Esophagus muscularis mucosa (tissue), 4 donors: ENCODE measurements around the gene RPRD1B. TPM values are rescaled to one million over a fixed set of nuclear protein-coding genes. Genes with fewer than 3 reads are reported as not detected.
A peak's percentile ranks its signal among the peaks of the same experiment; 100 is the strongest.

Source experiments
- DNase-seq: peaks from one replicate; pipeline ENCODE4 v3.0.0-alpha.2; 2017; ENCODE audit errors: extremely low spot score
- H3K27ac ChIP-seq, 4 donors: fragments of 200-600 bp; sonication (generic); replicated peaks in 1 of 4; 1 replicate in 3 of 4; 2 replicates in 1 of 4; pipeline ENCODE4 v1.5.1; 2016 to 2019; ENCODE audit warnings: mild to moderate bottlenecking in 1 of 4
- H3K27me3 ChIP-seq, 4 donors: fragments of 200-600 bp; sonication (generic); one replicate each; pipeline versions ENCODE4 v1.5.1 to v1.6.0; 2016 to 2019
- H3K36me3 ChIP-seq, 4 donors: fragments of 200-600 bp; sonication (generic); one replicate each; pipeline ENCODE4 v1.5.1; 2016 to 2019
- H3K4me1 ChIP-seq, 4 donors: fragments of 200-600 bp; sonication (generic); one replicate each; pipeline ENCODE4 v1.5.1; 2016 to 2019
- H3K4me3 ChIP-seq, 4 donors: fragments of 200-600 bp; sonication (generic); 1 replicate in 2 of 4; 2 replicates in 2 of 4; pipeline ENCODE4 v1.5.1; 2016 to 2019; ENCODE audit warnings: mild to moderate bottlenecking in 4 of 4, moderate library complexity in 1 of 4
- H3K9me3 ChIP-seq, 4 donors: fragments of 200-600 bp; sonication (generic); 1 replicate in 3 of 4; 2 replicates in 1 of 4; pipeline ENCODE4 v1.5.1; 2016 to 2019
- CTCF ChIP-seq, 3 experiments: fragments of 200-600 bp in 2 of 3; fragments of 450-650 bp in 1 of 3; sonication (generic) in 2 of 3; IDR thresholded peaks; one replicate each; pipeline ENCODE4 v1.5.1; 2017 to 2019; ENCODE audit warnings: antibody characterized with exemption in 3 of 3, mild to moderate bottlenecking in 2 of 3, moderate library complexity in 1 of 3
- EP300 ChIP-seq: sonication (generic); formaldehyde crosslinking; IDR thresholded peaks from one replicate; pipeline ENCODE4 v1.6.1; 2017; ENCODE audit warnings: antibody characterized with exemption
- POLR2A ChIP-seq: fragments of 450-650 bp; IDR thresholded peaks from one replicate; pipeline ENCODE4 v1.6.1; 2017; ENCODE audit warnings: antibody characterized with exemption, moderate library complexity, mild to moderate bottlenecking, low read depth
- POLR2AphosphoS5 ChIP-seq, 2 donors: sonication (generic); formaldehyde crosslinking; IDR thresholded peaks; one replicate each; pipeline ENCODE4 v1.6.1; 2017; ENCODE audit warnings: antibody characterized with exemption in 2 of 2
- WGBS: methylation state at CpG from one replicate; pipeline ENCODE4 v1.1.5; 2018; 5-methylcytosine and 5-hydroxymethylcytosine counted together
- intact Hi-C: fragments of 100-400 bp; cut with DNase I; formaldehyde crosslinking; loops from one replicate; pipeline ENCODE4 v1.15.1; 2023
- total RNA-seq, 4 donors: library from RNA; depleted of rRNA; stranded (reverse); fragments of >200 nt; gene quantifications; one replicate each; pipeline versions ENCODE4 v1.1.0 to v1.2.1, GENCODE V29; 2016

RPRD1B gene
- total RNA-seq, 4 donors from 2014 or later = 26.7 to 39.5 (median 33.8) TPM

GRCh38 chr20:38083338-38084048 is 49.9 kb downstream of the RPRD1B start:
- TF ChIP-seq POLR2A (no peak), POLR2AphosphoS5 (IDR thresholded peaks at IDR 0.05) (no peak), EP300 (no peak), CTCF (IDR thresholded peaks at IDR 0.05) (no peak)
- 60% methylated on average over 12 of the region's 12 CpGs for WGBS
- no peaks in the 10 kb centered on the region for H3K9me3 ChIP-seq
- intact Hi-C loops = no loop called here
- peaks cover 32 to 87% (median 79%) of the 10 kb centered on the region in 4 donors for H3K4me1 ChIP-seq
- no peak overlapping the region for H3K4me3 ChIP-seq
- no peaks in the 10 kb centered on the region for H3K27me3 ChIP-seq
- H3K36me3 ChIP-seq = peaks cover 0 to 37% (median 20%) of the 10 kb centered on the region in 4 donors
- DNase-seq = peak; percentile 90
- peak overlapping the region; percentile 86 to 90 (median 87) for H3K27ac ChIP-seq

GRCh38 chr20:38084425-38084951 is 50.9 kb downstream of the RPRD1B start:
- DNase-seq = peak; percentile 90
- Histone ChIP-seq H3K36me3 (peaks cover 0 to 34% (median 20%) of the 10 kb centered on the region in 4 donors), H3K4me1 (peaks cover 32 to 95% (median 85%) of the 10 kb centered on the region in 4 donors), H3K27me3 (no peaks in the 10 kb centered on the region), H3K4me3 (peak overlapping the region in 3 of 4 donors; percentile 1 to 13 (median 2)), H3K27ac (peak overlapping the region; percentile 86 to 90 (median 87)), H3K9me3 (no peaks in the 10 kb centered on the region)
- intact Hi-C loops = no loop called here
- 39% methylated on average over 5 of the region's 5 CpGs for WGBS
- TF ChIP-seq POLR2AphosphoS5 (IDR thresholded peaks at IDR 0.05) (peak; percentile 76 to 82), EP300 (no peak)

DNA sequence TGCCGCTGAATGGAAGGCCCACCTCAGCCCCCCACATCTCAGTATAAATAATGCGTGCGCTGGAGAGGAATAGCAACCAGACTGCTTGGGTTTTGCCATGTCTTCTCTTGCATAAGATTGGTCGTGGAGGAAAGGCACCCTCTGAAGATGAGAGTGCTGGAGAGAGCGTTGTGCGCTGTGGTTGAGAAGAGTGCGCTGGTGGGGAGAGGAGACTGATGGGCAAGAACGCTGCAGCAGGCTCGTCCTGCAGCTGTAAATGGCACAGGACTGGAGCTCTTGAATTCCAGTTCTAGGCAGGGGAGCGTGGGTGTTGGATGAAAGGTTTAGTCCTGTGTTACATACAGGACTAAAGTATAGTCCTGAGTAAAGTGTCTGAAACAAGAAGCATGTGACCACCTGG is 51.5 kb downstream of the RPRD1B start:
- peaks cover 34 to 97% (median 91%) of the 10 kb centered on the region in 4 donors for H3K4me1 ChIP-seq
- WGBS = 43% methylated on average over 10 of the region's 10 CpGs
- TF ChIP-seq CTCF (IDR thresholded peaks at IDR 0.05) = no peak
- no peak for TF ChIP-seq EP300
- TF ChIP-seq POLR2AphosphoS5 (IDR thresholded peaks at IDR 0.05) = no peak
- no peak for TF ChIP-seq POLR2A
- H3K27ac ChIP-seq = peak overlapping the region; percentile 86 to 90 (median 87)
- H3K9me3 ChIP-seq = no peaks in the 10 kb centered on the region
- H3K4me3 ChIP-seq = peak overlapping the region in 3 of 4 donors; percentile 1 to 13 (median 2)
- peak; percentile 90 for DNase-seq
- H3K27me3 ChIP-seq = no peaks in the 10 kb centered on the region
- peaks cover 0 to 39% (median 25%) of the 10 kb centered on the region in 4 donors for H3K36me3 ChIP-seq
- intact Hi-C loops = no loop called here

GRCh38 chr20:38089500-38089899 is 56.0 kb downstream of the RPRD1B start:
- intact Hi-C loops = no loop called here
- peaks cover 0 to 50% (median 29%) of the 10 kb centered on the region in 4 donors for H3K36me3 ChIP-seq
- H3K27me3 ChIP-seq = no peaks in the 10 kb centered on the region
- WGBS = 53% methylated on average over 10 of the region's 10 CpGs
- H3K4me1 ChIP-seq = peaks cover 49 to 96% (median 93%) of the 10 kb centered on the region in 4 donors
- no peak for DNase-seq
- H3K9me3 ChIP-seq = no peaks in the 10 kb centered on the region
- H3K27ac ChIP-seq = peak overlapping the region; percentile 86 to 90 (median 87)
- TF ChIP-seq EP300 = no peak
- no peak for TF ChIP-seq POLR2A
- TF ChIP-seq POLR2AphosphoS5 (IDR thresholded peaks at IDR 0.05) = no peak
- TF ChIP-seq CTCF (IDR thresholded peaks at IDR 0.05) = no peak
- no peak overlapping the region for H3K4me3 ChIP-seq

- DNase-seq = peak; percentile 10
- intact Hi-C loops = no loop called here
- Histone ChIP-seq H3K4me1 (peaks cover 50 to 96% (median 93%) of the 10 kb centered on the region in 4 donors), H3K4me3 (no peak overlapping the region), H3K27ac (peak overlapping the region; percentile 86 to 90 (median 87)), H3K27me3 (no peaks in the 10 kb centered on the region), H3K9me3 (no peaks in the 10 kb centered on the region), H3K36me3 (peaks cover 0 to 50% (median 29%) of the 10 kb centered on the region in 4 donors)
- TF ChIP-seq POLR2AphosphoS5 (IDR thresholded peaks at IDR 0.05) (no peak), EP300 (no peak), CTCF (IDR thresholded peaks at IDR 0.05) (no peak), POLR2A (no peak)
- WGBS = 57% methylated on average over 7 of the region's 7 CpGs
Measured at GRCh38 chr20:38090061-38090460, 56.5 kb downstream of the RPRD1B start.
